ENCODE results near the gene RB1.

Gene RB1

GRCh38 chr13:48528720-48529119 lies 225.2 kb downstream of the RB1 start:
- DNase-seq: no peak

GRCh38 chr13:48530833-48531232 lies 227.3 kb downstream of the RB1 start:
- DNase-seq: no peak
